H1 (cell line): Measurements from ENCODE around the gene AOAH. TPM values are rescaled to one million over a fixed set of nuclear protein-coding genes. Genes with fewer than 3 reads are reported as not detected.

Experiments
- ATF3 ChIP-seq: IDR thresholded peaks from 2 replicates; pipeline ENCODE4 v1.6.1; 2011; ENCODE audit warnings: low read depth, mild to moderate bottlenecking, low read length; ENCODE audit not compliant: insufficient read depth
- CBX8 ChIP-seq: fragments of 300-800, 300-1000 bp; sonication (generic); IDR thresholded peaks from 2 replicates; pipeline ENCODE4 v1.7.1; 2016; ENCODE audit warnings: low read depth, low read length, borderline replicate concordance
- CHD7 ChIP-seq: fragments of 300-600 bp; sonication (generic); IDR thresholded peaks from 2 replicates; pipeline ENCODE4 v1.7.1; 2012; ENCODE audit warnings: low read length, moderate library complexity, mild to moderate bottlenecking, inconsistent platforms; ENCODE audit not compliant: insufficient replicate concordance
- HDAC2 ChIP-seq, 2 experiments: fragments of 300-600 bp in 1 of 2; sonication (generic) in 1 of 2; IDR thresholded peaks; 2 replicates each; pipeline ENCODE4 v1.6.1; 2011 to 2012; ENCODE audit warnings: low read depth in 2 of 2, low read length in 2 of 2, mild to moderate bottlenecking in 2 of 2, moderate library complexity in 2 of 2, borderline replicate concordance in 1 of 2, inconsistent platforms in 1 of 2
- JUND ChIP-seq: IDR thresholded peaks from 2 replicates; pipeline ENCODE4 v1.6.1; 2011; ENCODE audit warnings: mild to moderate bottlenecking, improper control_type of control experiment, low read length
- RBBP5 ChIP-seq: IDR thresholded peaks from 2 replicates; pipeline ENCODE4 v1.7.1; 2012; ENCODE audit warnings: low read depth, mild to moderate bottlenecking, inconsistent platforms, low read length, moderate library complexity, borderline replicate concordance
- SAP30 ChIP-seq: fragments of 300-600 bp; sonication (generic); IDR thresholded peaks from 2 replicates; pipeline ENCODE4 v1.7.1; 2012; ENCODE audit warnings: low read length, moderate library complexity, mild to moderate bottlenecking, inconsistent platforms; ENCODE audit not compliant: insufficient read depth, insufficient replicate concordance
- SIX5 ChIP-seq: IDR thresholded peaks from 2 replicates; pipeline ENCODE4 v1.6.1; 2011; ENCODE audit warnings: mild to moderate bottlenecking, low read depth, low read length
- TAF7 ChIP-seq: optimal IDR thresholded peaks from 2 replicates; pipeline ENCODE3; 2011; ENCODE audit warnings: low read depth, mild to moderate bottlenecking, inconsistent platforms, low read length, moderate library complexity, borderline replicate concordance
- ZNF274 ChIP-seq: IDR thresholded peaks from 2 replicates; pipeline ENCODE4 v1.7.0; 2012; ENCODE audit warnings: low read length, borderline replicate concordance; ENCODE audit errors: extremely low read depth
- polyA plus RNA-seq, 7 experiments: library from polyadenylated mRNA; depleted of rRNA in 3 of 7; stranded (reverse) in 5 of 7; unstranded in 2 of 7; fragments of >200 nt in 5 of 7; fragments of 200-250 nt in 2 of 7; gene quantifications; 1 replicate in 5 of 7; 2 replicates in 1 of 7; 4 replicates in 1 of 7; pipeline versions ENCODE4 v1.2.1 to v1.2.3, GENCODE V29; 2011 to 2013; ENCODE audit warnings: missing spikeins in 2 of 7, mixed read lengths in 2 of 7
- total RNA-seq: library from RNA; stranded (reverse); fragmentation: NEBNext Ultra II Directional; extraction: Animal tissue kit (Norgen Biotek cat#: 25700); gene quantifications from 2 replicates; pipeline ENCODE4 v1.2.1, GENCODE V29; 2021

Gene AOAH
- total and polyA plus RNA-seq, 2 of the 8 experiments (the other 6 are each of a cell fraction or from before 2014, with no cell fraction given), result 0.08 TPM; not detected in 1

GRCh38 chr7:36546331-36546730 is 178.0 kb downstream of the AOAH start (continued):
- TF ChIP-seq CHD7 (no peak), ATF3 (no peak), HDAC2 (IDR thresholded peaks at IDR 0.05; ENCODE audit: borderline replicate concordance in 1 of 2, low read depth in 2 of 2, low read length in 2 of 2) (no peak), ZNF274 (no peak), RBBP5 (no peak), CBX8 (no peak), TAF7 (no peak), SAP30 (no peak), SIX5 (no peak), JUND (no peak)
